Lower leg skin (tissue), 3 donors: ENCODE measurements around the gene FBXW4.

ENCODE experiments used
- CTCF ChIP-seq, 3 donors: fragments of 450-650 bp; IDR thresholded peaks; one replicate each; pipeline ENCODE4 v1.5.1; 2016; ENCODE audit warnings: antibody characterized with exemption in 3 of 3, mild to moderate bottlenecking in 3 of 3, moderate library complexity in 2 of 3
- POLR2A ChIP-seq, 2 donors: fragments of 450-650 bp; IDR thresholded peaks; one replicate each; pipeline ENCODE4 v1.6.1; 2016 to 2017; ENCODE audit warnings: antibody characterized with exemption in 2 of 2, mild to moderate bottlenecking in 1 of 2, moderate library complexity in 1 of 2

GRCh38 chr10:101617824-101618568, 77.0 kb downstream of the FBXW4 start:
- TF ChIP-seq CTCF (IDR thresholded peaks at IDR 0.05) (no peak), POLR2A (IDR thresholded peaks at IDR 0.05) (no peak)
